Upper lobe of left lung (tissue), 4 donors: ENCODE data around the gene SPESP1.

ENCODE experiments used
- CTCF ChIP-seq, 6 experiments: fragments of 450-650 bp in 4 of 6; fragments of 200-600 bp in 2 of 6; sonication (generic) in 2 of 6; IDR thresholded peaks; one replicate each; pipeline ENCODE4 v1.5.1; 2016 to 2019; ENCODE audit warnings: antibody characterized with exemption in 6 of 6
- EP300 ChIP-seq, 4 donors: sonication (generic); formaldehyde crosslinking; IDR thresholded peaks; one replicate each; pipeline ENCODE4 v1.5.1; 2017; ENCODE audit warnings: antibody characterized with exemption in 4 of 4, control low read depth in 2 of 4
- POLR2AphosphoS5 ChIP-seq, 2 donors: sonication (generic); formaldehyde crosslinking; IDR thresholded peaks; one replicate each; pipeline ENCODE4 v1.5.1; 2017; ENCODE audit warnings: antibody characterized with exemption in 2 of 2

GRCh38 chr15:68934341-68934740 lies 4.0 kb downstream of the SPESP1 start:
- TF ChIP-seq EP300 (IDR thresholded peaks at IDR 0.05) (no peak), POLR2AphosphoS5 (IDR thresholded peaks at IDR 0.05) (no peak), CTCF (IDR thresholded peaks at IDR 0.05) (no peak)
